Activated CD4-positive, alpha-beta T cell treated with anti-CD3 and anti-CD28 coated beads, Interleukin-10, Interleukin-2, amounts not matched to agents 100 ng/mL and 50 ng/mL, durations not matched to agents 16 hours and 8 hours (primary cell): ENCODE results near the gene CANT1.
"Not testable (repeated sequence)": the region's sequence is repeated elsewhere in the genome, so short reads cannot be mapped to it uniquely, and the experiment has no call there.

Experiments used
- DNase-seq: peaks from one replicate; pipeline ENCODE4 v3.0.0-alpha.2; 2020

CANT1 gene

GRCh38 chr17:78974635-78975591, 34.7 kb downstream of the CANT1 start:
- DNase-seq = peak; percentile 51

- no peak for DNase-seq
These were observed 35.6 kb downstream of the CANT1 start for GRCh38 chr17:78973792-78974520.

DNA sequence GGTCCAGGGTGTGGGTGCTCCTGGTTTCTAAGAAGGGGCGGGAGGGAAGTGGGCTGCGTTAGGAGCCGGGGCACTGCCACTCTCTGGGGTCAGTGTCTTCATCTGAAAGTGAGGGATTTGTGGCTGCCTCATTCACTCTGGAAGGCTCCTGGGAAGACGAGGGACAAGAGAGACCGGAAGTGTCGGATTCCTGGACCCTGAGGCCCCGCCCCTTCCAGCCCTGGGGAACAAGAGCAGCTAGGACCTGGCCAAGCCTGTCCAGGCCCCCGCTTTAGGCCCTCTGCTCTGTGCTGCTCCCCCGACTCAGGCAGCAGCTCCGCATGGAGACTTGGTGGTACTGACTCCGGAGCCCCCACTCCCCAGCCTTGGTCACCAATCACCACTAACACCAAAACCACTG, 36.4 kb downstream of the CANT1 start:
- DNase-seq = no peak

- DNase-seq = no peak
These were observed 37.0 kb downstream of the CANT1 start for GRCh38 chr17:78972507-78973105.

DNA sequence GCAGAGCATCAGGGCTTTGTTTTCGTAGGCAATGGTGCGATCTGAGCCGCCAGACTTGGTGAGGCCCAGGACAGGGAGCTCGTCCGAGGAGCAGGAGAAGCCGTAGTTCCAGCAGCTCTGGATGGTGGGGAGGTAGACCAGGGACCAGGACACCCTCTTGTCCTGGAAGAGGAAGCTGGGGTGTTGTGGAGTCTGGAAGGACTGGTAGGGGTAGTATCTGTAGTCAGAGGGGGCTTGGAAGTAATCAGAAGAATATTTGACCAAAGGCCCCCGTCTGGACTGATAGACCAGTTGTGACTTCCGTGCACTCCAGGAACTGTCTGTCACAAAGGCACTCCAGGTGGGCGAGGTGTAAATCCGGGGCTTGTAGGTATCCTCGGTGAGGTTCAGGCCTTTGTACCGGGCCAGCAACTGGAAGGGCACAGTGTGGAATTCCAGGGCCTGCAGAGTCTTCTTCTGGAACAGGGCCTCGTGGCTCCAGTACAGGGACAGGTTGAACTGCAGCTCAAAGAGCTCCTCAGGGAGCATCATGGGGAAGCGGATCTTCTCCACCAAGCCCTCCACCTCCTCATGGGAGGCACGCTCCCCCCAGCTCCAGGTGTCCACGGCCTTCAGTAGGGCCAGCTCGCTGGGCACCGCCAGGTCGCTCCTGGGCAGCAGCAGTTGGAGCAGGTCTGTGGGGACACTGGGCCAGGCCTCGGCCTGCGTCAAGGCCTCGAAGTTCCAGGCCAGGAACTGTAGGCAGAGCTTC, 37.6 kb downstream of the CANT1 start:
- DNase-seq = no peak

DNA sequence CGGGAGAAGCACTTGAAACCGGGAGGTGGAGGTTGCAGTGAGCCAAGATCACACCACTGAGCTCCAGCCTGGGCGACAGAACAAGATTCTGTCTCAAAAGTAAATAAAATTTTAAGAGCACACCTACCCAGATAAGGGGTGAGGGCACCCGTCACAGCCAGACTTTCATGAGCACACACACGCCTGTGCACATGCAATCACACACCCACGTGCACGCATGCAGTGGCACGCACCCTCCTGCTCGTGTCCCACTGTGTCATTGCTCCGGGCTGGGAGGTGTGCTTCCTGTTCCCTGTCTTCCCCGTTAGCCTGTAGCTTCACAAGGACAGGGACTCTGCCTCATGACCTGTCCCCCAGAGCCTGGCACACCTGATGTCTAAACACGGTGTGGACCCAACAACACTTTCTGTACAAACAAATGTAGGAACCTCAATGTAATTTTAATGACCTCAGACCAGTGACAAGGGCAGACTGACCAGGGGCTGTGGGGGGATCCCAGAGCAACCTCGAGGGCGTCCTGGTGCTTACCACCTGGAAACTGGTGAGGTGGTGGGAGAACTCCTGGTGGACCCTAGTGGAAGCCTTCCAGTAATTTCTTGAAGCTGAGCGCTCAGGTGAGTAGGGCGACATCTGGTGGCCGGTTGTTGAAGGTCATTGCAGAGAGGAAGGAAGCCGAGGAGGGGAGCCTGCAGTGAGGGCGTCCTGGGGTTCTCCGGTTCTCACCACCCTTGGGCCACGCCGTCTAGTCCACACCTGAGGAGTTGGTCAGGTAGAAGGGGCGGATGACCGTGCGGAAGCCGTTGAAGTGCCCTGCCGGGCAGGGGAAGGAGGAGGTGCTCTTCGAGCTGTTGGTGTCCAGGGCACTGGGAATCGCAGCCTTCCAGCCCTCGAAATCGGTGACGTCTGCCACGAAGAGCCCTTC, 38.5 kb downstream of the CANT1 start:
- DNase-seq = peak; percentile 73

DNA sequence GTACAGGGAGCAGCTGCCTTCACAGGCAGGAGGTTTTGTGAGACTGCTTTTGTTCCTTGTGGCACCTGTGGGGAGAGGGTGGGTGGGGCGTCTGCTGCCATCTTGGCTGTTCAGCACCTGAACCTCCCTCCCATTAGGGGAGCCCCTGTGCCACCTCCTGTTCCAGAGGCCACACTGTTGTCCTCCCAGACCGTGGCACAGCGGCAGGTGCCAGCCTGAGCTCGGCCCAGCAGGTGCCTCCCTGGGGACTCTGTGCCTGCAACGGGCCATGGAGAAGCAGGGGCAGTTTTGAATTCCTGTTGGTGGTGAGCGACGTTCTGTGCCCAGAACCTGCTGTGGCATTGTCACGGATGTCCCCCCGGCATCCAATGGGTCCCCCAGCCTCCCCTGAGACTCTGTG, 39.7 kb downstream of the CANT1 start:
- DNase-seq = no peak

GRCh38 chr17:78967782-78968362, 41.7 kb downstream of the CANT1 start:
- DNase-seq = no peak

DNA sequence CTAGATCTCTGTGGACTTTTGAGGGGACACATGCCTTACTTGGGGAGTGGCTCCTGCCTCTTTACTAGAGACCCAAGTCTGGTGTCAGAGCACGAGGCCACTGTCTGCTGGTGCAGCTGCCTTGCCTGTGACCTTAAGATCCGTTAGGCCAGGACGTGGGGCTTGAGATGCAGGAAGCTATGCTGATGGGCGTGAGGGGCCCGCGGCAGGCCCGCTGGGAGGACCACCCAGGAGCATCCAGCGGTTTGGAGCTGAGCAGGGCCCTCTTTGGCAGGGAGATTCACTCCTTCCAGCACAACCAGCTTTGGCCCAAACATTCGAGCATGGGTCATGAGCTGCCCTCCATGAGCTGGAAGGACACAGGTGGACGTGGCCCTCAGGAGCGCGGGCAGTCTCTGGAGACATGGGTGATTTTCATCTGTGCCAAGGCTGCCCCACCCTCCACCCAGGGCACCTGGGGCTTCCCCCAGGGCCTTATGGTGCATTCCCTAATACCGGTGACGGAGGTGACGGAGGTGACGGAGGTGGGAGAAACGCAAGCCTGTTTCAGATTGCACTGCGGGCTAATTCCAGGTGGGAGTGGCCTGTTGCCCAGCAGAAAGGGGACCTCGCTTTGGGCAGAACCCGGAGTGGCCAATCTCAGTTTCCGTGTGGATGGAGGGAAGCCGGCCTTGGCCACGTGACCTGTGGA, 42.5 kb downstream of the CANT1 start:
- DNase-seq = no peak

DNA sequence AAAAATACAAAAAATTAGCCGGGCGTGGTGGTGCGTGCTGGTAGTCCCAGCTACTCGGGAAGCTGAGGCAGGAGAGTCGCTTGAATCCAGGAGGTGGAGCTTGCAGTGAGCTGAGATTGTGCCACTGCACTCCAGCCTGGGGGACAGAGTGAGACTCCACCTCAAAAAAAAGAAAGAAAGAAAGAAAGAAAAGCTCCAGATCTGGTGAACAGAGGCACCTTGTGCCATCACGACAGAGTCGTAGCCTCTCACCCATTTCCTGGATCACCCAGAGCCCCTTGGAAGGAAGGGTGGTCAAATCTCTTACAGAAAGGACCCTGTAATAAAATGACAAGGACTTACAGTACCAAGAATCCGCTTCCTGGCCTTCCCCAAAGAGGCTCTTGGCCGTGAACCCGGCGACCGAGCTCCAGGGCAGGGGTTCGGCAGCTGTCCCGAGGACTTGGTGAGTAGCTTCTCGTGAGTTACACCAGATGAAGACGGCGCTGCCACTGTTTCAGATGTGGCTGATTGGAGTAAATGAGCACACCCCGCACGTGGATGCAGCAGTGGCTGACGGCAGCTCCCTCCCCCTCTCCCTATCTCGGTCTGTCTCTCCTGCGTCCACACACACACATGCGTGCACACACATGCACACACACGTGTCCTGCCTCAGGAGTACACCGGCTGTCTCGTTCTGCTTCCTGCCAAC, 43.3 kb downstream of the CANT1 start:
- DNase-seq = no peak

- no peak for DNase-seq
These were observed 44.1 kb downstream of the CANT1 start for GRCh38 chr17:78965491-78965924.

DNA sequence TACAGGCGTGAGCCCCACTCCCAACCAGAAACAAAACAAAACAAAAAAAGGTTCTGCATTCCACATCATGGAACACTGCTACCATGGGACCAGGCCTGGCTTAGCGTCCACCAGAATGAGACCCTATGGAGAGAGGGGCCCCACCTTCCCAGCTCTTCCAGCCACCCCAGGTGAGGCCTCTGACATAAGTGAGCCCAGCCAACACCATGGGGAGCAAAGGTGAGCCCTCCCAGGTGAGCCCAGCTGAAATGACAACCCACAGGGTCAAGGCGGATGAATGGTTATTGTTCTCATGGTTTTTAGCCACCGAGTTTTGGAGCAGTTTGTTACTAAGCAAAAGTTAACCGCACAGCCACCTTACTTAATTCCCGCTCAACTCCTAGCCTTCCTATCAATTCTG, 46.2 kb downstream of the CANT1 start:
- DNase-seq = no peak

DNA sequence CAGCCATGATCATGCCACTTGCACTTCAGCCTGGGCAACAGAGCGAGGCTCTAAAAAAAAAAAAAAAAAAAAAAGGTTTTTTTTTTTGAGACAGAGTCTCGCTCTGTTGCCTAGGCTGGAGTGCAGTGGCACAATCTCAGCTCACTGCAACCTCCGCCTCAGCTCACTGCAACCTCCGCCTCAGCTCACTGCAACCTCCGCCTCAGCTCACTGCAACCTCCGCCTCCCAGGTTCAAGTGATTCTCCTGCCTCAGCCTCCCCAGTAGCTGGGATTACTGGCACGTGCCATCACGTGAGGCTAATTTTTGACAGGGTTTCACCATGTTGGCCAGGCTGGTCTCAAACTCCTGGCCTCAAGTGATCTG, 46.6 kb downstream of the CANT1 start:
- DNase-seq = not testable (repeated sequence)

- DNase-seq = no peak
These were observed 47.1 kb downstream of the CANT1 start for GRCh38 chr17:78962345-78962983.

DNA sequence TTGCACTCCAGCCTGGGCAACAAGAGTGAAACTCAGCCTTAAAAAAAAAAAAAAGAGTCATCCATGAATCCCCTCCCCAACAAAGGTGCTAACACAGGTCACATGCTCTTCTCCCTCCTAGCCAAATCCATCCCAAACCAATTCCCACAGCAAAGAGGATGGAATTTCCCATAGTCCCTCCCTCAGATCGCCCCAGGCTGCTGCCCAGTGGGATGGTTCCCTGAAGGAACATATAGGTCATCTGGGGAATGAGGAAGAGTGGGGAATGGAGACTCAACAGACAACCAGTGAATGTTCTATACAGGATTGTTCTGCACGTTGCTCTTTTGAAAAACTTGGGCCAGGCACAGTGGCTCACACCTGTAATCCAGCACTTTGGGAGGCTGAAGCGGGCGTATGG, 48.0 kb downstream of the CANT1 start:
- DNase-seq = no peak

DNA sequence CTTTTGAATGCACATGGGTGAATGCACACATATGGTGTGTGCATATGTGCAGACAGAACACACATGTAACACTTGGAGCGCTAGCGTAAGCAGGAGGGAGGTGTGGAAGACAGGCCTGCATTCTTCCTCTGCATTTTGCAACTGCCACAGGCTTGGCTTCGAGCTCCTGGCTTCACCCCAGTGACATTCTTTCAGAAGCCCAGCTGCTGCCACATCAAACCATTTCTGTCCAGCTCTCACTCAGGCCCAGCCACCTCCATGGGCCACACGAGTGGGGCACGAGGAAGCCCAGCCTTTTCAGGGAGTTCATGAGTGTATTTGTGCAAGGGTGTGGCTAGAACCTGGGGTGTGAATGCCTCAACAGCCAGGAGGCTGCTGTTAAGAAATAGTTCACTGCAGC, 48.6 kb downstream of the CANT1 start:
- no peak for DNase-seq

DNA sequence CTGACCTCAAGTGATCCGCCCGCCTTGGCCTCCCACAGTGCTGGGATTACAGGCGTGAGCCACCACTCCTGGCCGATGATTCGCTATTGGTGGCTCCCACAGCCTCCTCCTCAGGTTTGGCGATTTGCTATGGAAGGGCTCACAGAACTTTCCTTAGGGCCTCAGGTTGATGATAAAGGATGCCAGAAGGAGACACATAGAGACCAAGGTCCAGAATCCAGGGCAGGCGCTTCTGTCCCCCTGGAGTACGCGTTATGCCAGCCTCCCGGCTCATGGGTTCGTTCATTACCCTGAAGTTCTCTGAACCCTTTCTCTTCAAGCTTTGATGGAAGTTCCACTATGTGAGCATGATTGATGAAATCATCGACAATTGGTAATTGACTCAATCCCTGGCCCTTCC, 49.8 kb downstream of the CANT1 start:
- no peak for DNase-seq

- DNase-seq = no peak
These were observed 50.9 kb downstream of the CANT1 start for GRCh38 chr17:78958641-78959127.

GRCh38 chr17:78957128-78957527, 52.4 kb downstream of the CANT1 start:
- no peak for DNase-seq
